ENCODE measurements around the gene CD44.

GRCh38 chr11:35215945-35216344 is 77.0 kb downstream of the CD44 start:
- TF ChIP-seq CTCF (conservative IDR thresholded peaks at IDR 0.05 in 1 of 2, IDR thresholded peaks at IDR 0.05 in 1 of 2; ENCODE audit: low read depth in 1 of 2, low read length in 2 of 2): no peak
- TF ChIP-seq EZH2 (IDR thresholded peaks at IDR 0.05; ENCODE audit: low read length, missing control alignments): no peak
